Heart right ventricle (tissue), 16 donors: ENCODE data around the gene SAMD11. TPM values are rescaled to one million over a fixed set of nuclear protein-coding genes. Genes with fewer than 3 reads are reported as not detected.
A peak's percentile ranks its signal among the peaks of the same experiment; 100 is the strongest.

ENCODE experiments used
- ATAC-seq, 8 donors: fragments of 200-7000 bp; cut with Tn5 transposase; one replicate each; pipeline ENCODE4 v1.9.1; 2020; ENCODE audit warnings: mild to moderate bottlenecking in 8 of 8, moderate library complexity in 8 of 8, moderate number of reproducible peaks in 1 of 8
- DNase-seq, 2 donors: peaks; one replicate each; pipeline ENCODE4 v3.0.0-alpha.2; 2020
- H3K27ac ChIP-seq, 10 donors: fragments of 200-600 bp; sonication (generic) in 2 of 10; one replicate each; pipeline versions ENCODE4 v1.5.0 to v1.8.0; 2020 to 2022; ENCODE audit warnings: mild to moderate bottlenecking in 3 of 10
- H3K27me3 ChIP-seq, 7 donors: fragments of 200-600 bp; one replicate each; pipeline ENCODE4 v1.8.0; 2021 to 2022; ENCODE audit warnings: mild to moderate bottlenecking in 2 of 7
- H3K36me3 ChIP-seq, 9 donors: fragments of 200-600 bp; sonication (generic) in 1 of 9; one replicate each; pipeline versions ENCODE4 v1.5.0 to v1.8.0; 2020 to 2022; ENCODE audit warnings: mild to moderate bottlenecking in 2 of 9
- H3K4me1 ChIP-seq, 9 donors: fragments of 200-600 bp; sonication (generic) in 1 of 9; one replicate each; pipeline versions ENCODE4 v1.5.0 to v1.8.0; 2020 to 2022; ENCODE audit warnings: mild to moderate bottlenecking in 4 of 9
- H3K4me3 ChIP-seq, 10 donors: fragments of 200-600 bp; sonication (generic) in 2 of 10; one replicate each; pipeline versions ENCODE4 v1.5.0 to v1.8.0; 2020 to 2022; ENCODE audit warnings: mild to moderate bottlenecking in 7 of 10, moderate library complexity in 2 of 10
- H3K9me3 ChIP-seq, 11 donors: fragments of 200-600 bp in 10 of 11; sonication (generic) in 2 of 11; one replicate each; pipeline versions ENCODE4 v1.5.0 to v1.8.0; 2013 to 2022; ENCODE audit warnings: mild to moderate bottlenecking in 2 of 11, control low read depth in 1 of 11, moderate library complexity in 1 of 11
- CTCF ChIP-seq, 9 donors: fragments of 200-600 bp; sonication (generic) in 2 of 9; IDR thresholded peaks; one replicate each; pipeline versions ENCODE4 v1.5.0 to v1.8.0; 2021 to 2022; ENCODE audit warnings: antibody characterized with exemption in 9 of 9, mild to moderate bottlenecking in 5 of 9, moderate library complexity in 1 of 9
- WGBS, 2 donors: extraction: QIAGEN DNeasy Blood & Tissue Kit; methylation state at CpG; one replicate each; pipeline ENCODE4 v1.1.7; 2013; ENCODE audit warnings: inconsistent platforms in 1 of 2; 5-methylcytosine and 5-hydroxymethylcytosine counted together
- intact Hi-C, 10 donors: fragments of 100-400 bp; cut with DNase I; formaldehyde crosslinking; loops; one replicate each; pipeline versions ENCODE4 v1.11.1 to v1.14.2; 2022
- polyA plus RNA-seq, 2 donors: library from polyadenylated mRNA; stranded (reverse); fragments of 200-250 nt; gene quantifications; one replicate each; pipeline ENCODE4 v1.2.3, GENCODE V29; 2013
- total RNA-seq, 10 donors: library from RNA; stranded (reverse); fragmentation: NEBNext Ultra II Directional in 3 of 10; extraction: Animal tissue kit (Norgen Biotek cat#: 25700) in 3 of 10; gene quantifications; one replicate each; pipeline versions ENCODE4 v1.2.1 to v1.2.4, GENCODE V29; 2021 to 2023
- donor health status: Arrhythmogenic right ventricular cardiomyopathy.
- donor health status: ischemic (EF 13 %, LVEDD 7.1; RV severe dilation, severe dysfunction).
- donor health status: healthy with polysubstance abuse.
- donor health status: DM: no; HTN: yes; CAD: no.
- donor health status: DM: no; HTN: no; CAD: no.
- donor health status: ischemic (EF 25% LVEDD 6.9; RV normal size, moderate dysfunction).
- donor health status: ischemic (EF 25% LVEDD 5.7; RV mildly dilated, moderate dysfunction).
- donor health status: healthy.
- donor health status: DM: yes; HTN: yes; CAD: no.
- donor health status: Ischemic cardiomyopathy.
- donor health status: ischemic (EF 35%, LVEDD 5.7; RV mildly dilated, moderate dysfunction).
- donor health status: nonischemic (EF 11% LVEDD 7.7; RV severe dilation, severe dysfunction).
- donor health status: DM: yes; HTN: yes; CAD: no.
- donor health status: PGD.
- donor health status: ischemic (EF 29% LVEDD 5.4; RV normal size, mild dysfunction).
- donor health status: nonischemic (EF 23%, LVEDD 6.1; RV moderate dilation, normal function).

Gene SAMD11
- total and polyA plus RNA-seq, 12 donors: 0.87 to 2.4 (median 1.3) TPM

GRCh38 chr1:966135-966703 lies 42.5 kb downstream of the SAMD11 start, which contains the start of gene PLEKHN1:
Gene PLEKHN1 (plus strand): TSS chr1:966482. CDS start chr1:966532, 50 bp downstream.
- WGBS, 2 donors: 12 to 14% methylated on average over 29 to 31 of the region's 31 CpGs
- Histone ChIP-seq H3K36me3 (peaks cover 0 to 12% (median 0%) of the 10 kb centered on the region in 9 donors), H3K27me3 (peaks cover 9 to 39% (median 25%) of the 10 kb centered on the region in 7 donors), H3K9me3 (no peaks in the 10 kb centered on the region), H3K27ac (peak within 1 kb of the TSS in 6 of 10 donors; percentile 5 to 71 (median 30)), H3K4me1 (peaks cover 3 to 21% (median 15%) of the 10 kb centered on the region in 9 donors), H3K4me3 (peak within 1 kb of the TSS; percentile 39 to 76 (median 60))
- ATAC-seq (peak in 4 of 8 donors; percentile 1 to 29 (median 10)), DNase-seq (no peak)
- TF ChIP-seq CTCF (IDR thresholded peaks at IDR 0.05): no peak
- intact Hi-C loops: no loop called here

- Histone ChIP-seq H3K27me3 (peaks cover 14 to 45% (median 31%) of the 10 kb centered on the region in 7 donors), H3K9me3 (no peaks in the 10 kb centered on the region), H3K4me3 (peak overlapping the region; percentile 39 to 76 (median 60)), H3K27ac (peak overlapping the region in 6 of 10 donors; percentile 5 to 71 (median 30)), H3K36me3 (peaks cover 0 to 12% (median 0%) of the 10 kb centered on the region in 9 donors), H3K4me1 (peaks cover 3 to 18% (median 15%) of the 10 kb centered on the region in 9 donors)
- TF ChIP-seq CTCF (IDR thresholded peaks at IDR 0.05): no peak
- DNase-seq (peak; percentile 55 to 71), ATAC-seq (peak; percentile 25 to 78 (median 67))
- intact Hi-C loops: no loop called here
- 1% methylated on average over 52 to 60 of the region's 60 CpGs for WGBS, 2 donors
Measured at GRCh38 chr1:966704-967300, 43.1 kb downstream of the SAMD11 start.

GRCh38 chr1:967466-968343 lies 44.0 kb downstream of the SAMD11 start:
- TF ChIP-seq CTCF (IDR thresholded peaks at IDR 0.05): no peak
- Histone ChIP-seq H3K4me3 (peak overlapping the region in 2 of 10 donors; percentile 63 to 76), H3K27me3 (peaks cover 14 to 54% (median 40%) of the 10 kb centered on the region in 7 donors)

GRCh38 chr1:969260-969855 lies 45.6 kb downstream of the SAMD11 start:
- WGBS, 2 donors: 82 to 88% methylated on average over 15 of the region's 15 CpGs
- H3K9me3 ChIP-seq: no peaks in the 10 kb centered on the region
- intact Hi-C loops: no loop called here
- peaks cover 3 to 35% (median 15%) of the 10 kb centered on the region in 9 donors for H3K4me1 ChIP-seq
- DNase-seq (no peak), ATAC-seq (no peak)
- TF ChIP-seq CTCF (IDR thresholded peaks at IDR 0.05): no peak
- H3K36me3 ChIP-seq: no peaks in the 10 kb centered on the region
- H3K27ac ChIP-seq: no peak overlapping the region
- no peak overlapping the region for H3K4me3 ChIP-seq
- peaks cover 14 to 70% (median 57%) of the 10 kb centered on the region in 7 donors for H3K27me3 ChIP-seq

More at GRCh38 chr1:967466-968343, 44.0 kb downstream of the SAMD11 start:
- DNase-seq (no peak), ATAC-seq (no peak)
- H3K27ac ChIP-seq: no peak overlapping the region
- WGBS, 2 donors: 72 to 74% methylated on average over 23 of the region's 23 CpGs
- no peaks in the 10 kb centered on the region for H3K9me3 ChIP-seq
- peaks cover 0 to 7% (median 0%) of the 10 kb centered on the region in 9 donors for H3K36me3 ChIP-seq
- intact Hi-C loops: no loop called here
- peaks cover 3 to 18% (median 15%) of the 10 kb centered on the region in 9 donors for H3K4me1 ChIP-seq
